Caco-2 (cell line): Measurements from ENCODE around the gene RAB3C. TPM values are rescaled to one million over a fixed set of nuclear protein-coding genes. Genes with fewer than 3 reads are reported as not detected.

Source experiments
- BruUV-seq: library from RNA; stranded (reverse); fragments of 400-500 nt; replicated peaks from 2 replicates; lab custom pipeline; 2021; lab: Mats Ljungman, UMichigan
- CTCF ChIA-PET: fragments of 300-600 bp; sonication (Branson Sonifier 250); formaldehyde crosslinking; loops from one replicate; lab custom pipeline; 2022; ENCODE audit warnings: antibody characterized with exemption; lab: Charles Lee
- POLR2A ChIA-PET: fragments of 300-600 bp; sonication (Branson Sonifier 250); formaldehyde crosslinking; loops from one replicate; lab custom pipeline; 2022; ENCODE audit warnings: antibody characterized with exemption; lab: Charles Lee
- DNase-seq, 2 experiments: peaks; one replicate each; pipeline versions ENCODE4 v3.0.0 to v3.0.0-alpha.2; 2020 to 2022
- H3K27me3 ChIP-seq: replicated peaks from 2 replicates; pipeline ENCODE4 v1.6.0; 2011; ENCODE audit warnings: low read length; ENCODE audit not compliant: control insufficient read depth, insufficient read depth
- H3K36me3 ChIP-seq: 2 replicates; pipeline ENCODE4 v1.5.1; 2011; ENCODE audit warnings: low read length; ENCODE audit not compliant: control insufficient read depth, insufficient read depth
- H3K4me1 ChIP-seq: fragments of 250-450 bp; sonication (Bioruptor Pico); 2 replicates; pipeline ENCODE4 v1.5.1; 2020; ENCODE audit warnings: mild to moderate bottlenecking
- H3K4me3 ChIP-seq: 2 replicates; pipeline ENCODE4 v1.5.1; 2011; ENCODE audit warnings: low read depth, mild to moderate bottlenecking, control low read depth, low read length
- H3K9me3 ChIP-seq: fragments of 250-450 bp; sonication (Bioruptor Pico); 2 replicates; pipeline ENCODE4 v1.5.1; 2020; ENCODE audit warnings: mild to moderate bottlenecking, moderate library complexity
- H3K27ac Mint-ChIP-seq: one replicate; pipeline ENCODE4 v1.8.0; 2022; ENCODE audit warnings: mixed read lengths; ENCODE audit not compliant: unreplicated experiment
- H3K27me3 Mint-ChIP-seq: one replicate; pipeline ENCODE4 v1.8.0; 2022; ENCODE audit warnings: mixed read lengths; ENCODE audit not compliant: insufficient read depth, unreplicated experiment
- H3K36me3 Mint-ChIP-seq: one replicate; pipeline ENCODE4 v1.8.0; 2022; ENCODE audit warnings: mild to moderate bottlenecking, mixed read lengths; ENCODE audit not compliant: insufficient read depth, unreplicated experiment
- H3K4me1 Mint-ChIP-seq: one replicate; pipeline ENCODE4 v1.8.0; 2022; ENCODE audit warnings: low read depth, mixed read lengths; ENCODE audit not compliant: unreplicated experiment
- H3K4me3 Mint-ChIP-seq: one replicate; pipeline ENCODE4 v1.8.0; 2022; ENCODE audit warnings: mild to moderate bottlenecking, moderate library complexity, mixed read lengths; ENCODE audit not compliant: unreplicated experiment
- H3K9me3 Mint-ChIP-seq: one replicate; pipeline ENCODE4 v1.8.0; 2022; ENCODE audit warnings: mixed read lengths; ENCODE audit not compliant: unreplicated experiment
- intact Hi-C: fragments of 100-400 bp; cut with micrococcal nuclease; formaldehyde crosslinking; loops from one replicate; pipeline ENCODE4 v1.10.0; 2022; ENCODE audit not compliant: unreplicated experiment
- total RNA-seq: library from RNA; stranded (reverse); gene quantifications from 2 replicates; pipeline ENCODE4 v1.2.3, GENCODE V29; 2022
- TF ChIP-seq, protein P1 (sequence below), 2 experiments: fragments of 200-600 bp in 1 of 2; IDR thresholded peaks; 1 replicate in 1 of 2; 2 replicates in 1 of 2; pipeline versions ENCODE4 v1.5.1 to v1.8.0; 2011 to 2022; ENCODE audit warnings: antibody characterized with exemption in 1 of 2, control low read depth in 1 of 2, inconsistent platforms in 1 of 2, low read depth in 1 of 2, low read length in 1 of 2, mild to moderate bottlenecking in 1 of 2, moderate library complexity in 1 of 2; ENCODE audit not compliant: insufficient read depth in 1 of 2, severe bottlenecking in 1 of 2, unreplicated experiment in 1 of 2

The RAB3C gene
- total RNA-seq, 1 experiment from 2014 or later = not detected

GRCh38 chr5:58901271-58901670, 318.4 kb downstream of the RAB3C start:
- Histone ChIP-seq H3K4me3 (no peak overlapping the region), H3K36me3 (no peaks in the 10 kb centered on the region), H3K4me1 (no peaks in the 10 kb centered on the region; the same call in 1 of the 2 replicates), H3K9me3 (no peaks in the 10 kb centered on the region), H3K27me3 (no peaks in the 10 kb centered on the region)
- no TSS peak for BruUV-seq
- H3K36me3 Mint-ChIP-seq = no peaks in the 10 kb centered on the region
- no peaks in the 10 kb centered on the region for H3K4me1 Mint-ChIP-seq
- TF ChIP-seq, protein P1, sequence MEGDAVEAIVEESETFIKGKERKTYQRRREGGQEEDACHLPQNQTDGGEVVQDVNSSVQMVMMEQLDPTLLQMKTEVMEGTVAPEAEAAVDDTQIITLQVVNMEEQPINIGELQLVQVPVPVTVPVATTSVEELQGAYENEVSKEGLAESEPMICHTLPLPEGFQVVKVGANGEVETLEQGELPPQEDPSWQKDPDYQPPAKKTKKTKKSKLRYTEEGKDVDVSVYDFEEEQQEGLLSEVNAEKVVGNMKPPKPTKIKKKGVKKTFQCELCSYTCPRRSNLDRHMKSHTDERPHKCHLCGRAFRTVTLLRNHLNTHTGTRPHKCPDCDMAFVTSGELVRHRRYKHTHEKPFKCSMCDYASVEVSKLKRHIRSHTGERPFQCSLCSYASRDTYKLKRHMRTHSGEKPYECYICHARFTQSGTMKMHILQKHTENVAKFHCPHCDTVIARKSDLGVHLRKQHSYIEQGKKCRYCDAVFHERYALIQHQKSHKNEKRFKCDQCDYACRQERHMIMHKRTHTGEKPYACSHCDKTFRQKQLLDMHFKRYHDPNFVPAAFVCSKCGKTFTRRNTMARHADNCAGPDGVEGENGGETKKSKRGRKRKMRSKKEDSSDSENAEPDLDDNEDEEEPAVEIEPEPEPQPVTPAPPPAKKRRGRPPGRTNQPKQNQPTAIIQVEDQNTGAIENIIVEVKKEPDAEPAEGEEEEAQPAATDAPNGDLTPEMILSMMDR (IDR thresholded peaks at IDR 0.05; ENCODE audit: insufficient read depth in 1 of 2, low read depth in 1 of 2, low read length in 1 of 2, severe bottlenecking in 1 of 2, unreplicated experiment in 1 of 2) = no peak
- intact Hi-C loops = no loop called here
- no peak overlapping the region for H3K27ac Mint-ChIP-seq
- CTCF ChIA-PET = no interaction called here
- no peak overlapping the region for H3K4me3 Mint-ChIP-seq
- H3K27me3 Mint-ChIP-seq = no peaks in the 10 kb centered on the region
- DNase-seq = no peak
- POLR2A ChIA-PET = no interaction called here
- no peaks in the 10 kb centered on the region for H3K9me3 Mint-ChIP-seq

DNA sequence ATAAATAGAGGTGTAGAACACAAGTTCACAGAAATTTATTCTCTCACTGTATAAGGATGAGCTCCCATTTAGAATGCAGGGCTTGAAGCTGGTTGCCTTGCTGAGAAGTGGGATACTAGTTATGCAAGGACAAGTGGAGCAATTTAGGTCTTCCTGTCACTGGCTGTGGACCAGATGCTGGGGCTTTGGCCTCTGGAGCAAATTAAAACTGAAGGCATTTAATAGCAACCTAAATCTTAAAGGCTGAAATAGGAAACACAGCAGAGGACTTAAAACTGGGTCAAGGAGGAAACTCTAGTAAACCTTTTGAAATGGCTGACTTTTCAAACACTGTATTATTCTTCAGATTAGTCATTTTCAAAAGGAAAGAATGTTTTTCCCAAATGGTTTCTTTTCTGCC, 319.4 kb downstream of the RAB3C start:
- H3K27me3 Mint-ChIP-seq = no peaks in the 10 kb centered on the region
- Histone ChIP-seq H3K9me3 (no peaks in the 10 kb centered on the region), H3K27me3 (no peaks in the 10 kb centered on the region), H3K4me1 (no peaks in the 10 kb centered on the region; the same call in 1 of the 2 replicates), H3K36me3 (no peaks in the 10 kb centered on the region), H3K4me3 (no peak overlapping the region)
- CTCF ChIA-PET = interaction anchor here (0.9 kb wide), 1 partner anchor 8 kb away, joined by 3 read pairs; no protein-coding TSS in a partner anchor
- H3K36me3 Mint-ChIP-seq = no peaks in the 10 kb centered on the region
- no TSS peak for BruUV-seq
- POLR2A ChIA-PET = no interaction called here
- H3K4me3 Mint-ChIP-seq = no peak overlapping the region
- intact Hi-C loops = no loop called here
- no peak overlapping the region for H3K27ac Mint-ChIP-seq
- no peaks in the 10 kb centered on the region for H3K9me3 Mint-ChIP-seq
- no peak for DNase-seq
- TF ChIP-seq, protein P1 (IDR thresholded peaks at IDR 0.05; ENCODE audit: insufficient read depth in 1 of 2, low read depth in 1 of 2, low read length in 1 of 2, severe bottlenecking in 1 of 2, unreplicated experiment in 1 of 2) = no peak
- no peaks in the 10 kb centered on the region for H3K4me1 Mint-ChIP-seq

DNA sequence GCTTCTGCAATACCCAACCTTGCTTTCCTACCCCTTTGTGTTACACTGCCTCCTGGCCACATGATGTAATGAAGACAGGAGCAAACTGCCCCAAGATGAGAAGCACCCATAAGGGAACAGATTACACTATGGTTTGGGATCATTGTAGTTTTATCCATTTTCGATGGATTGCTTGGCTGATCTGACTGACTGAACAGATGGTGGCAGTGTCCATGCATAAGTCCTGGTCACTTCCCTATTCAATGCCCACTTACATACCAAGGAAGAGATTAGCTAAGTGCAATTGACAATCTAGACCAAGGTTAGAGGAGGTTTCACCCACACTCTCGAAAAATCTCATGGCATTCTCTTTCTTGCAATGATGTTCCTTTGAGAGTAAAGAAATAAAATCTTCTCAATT, 319.9 kb downstream of the RAB3C start:
- Mint-ChIP-seq H3K4me3 (no peak overlapping the region), H3K36me3 (no peaks in the 10 kb centered on the region), H3K27me3 (no peaks in the 10 kb centered on the region), H3K27ac (no peak overlapping the region), H3K9me3 (no peaks in the 10 kb centered on the region), H3K4me1 (no peaks in the 10 kb centered on the region)
- ChIA-PET CTCF (interaction anchor here (0.9 kb wide), 1 partner anchor 9 kb away, joined by 3 read pairs; no protein-coding TSS in a partner anchor), POLR2A (no interaction called here)
- TF ChIP-seq, protein P1 (IDR thresholded peaks at IDR 0.05; ENCODE audit: insufficient read depth in 1 of 2, low read depth in 1 of 2, low read length in 1 of 2, severe bottlenecking in 1 of 2, unreplicated experiment in 1 of 2) = no peak
- no peaks in the 10 kb centered on the region for H3K27me3 ChIP-seq
- H3K9me3 ChIP-seq = no peaks in the 10 kb centered on the region
- H3K4me1 ChIP-seq = no peaks in the 10 kb centered on the region; the same call in 1 of the 2 replicates
- no peak for DNase-seq
- H3K36me3 ChIP-seq = no peaks in the 10 kb centered on the region
- intact Hi-C loops = no loop called here
- BruUV-seq = no TSS peak
- no peak overlapping the region for H3K4me3 ChIP-seq
